NCI-H446 treated with DMSO at 0.1 percent for 48 hours (cell line): ENCODE measurements around the gene EEF1AKMT4.
"Not testable (repeated sequence)": the region's sequence is repeated elsewhere in the genome, so short reads cannot be mapped to it uniquely, and the experiment has no call there.

Source experiments
- DNase-seq: peaks from one replicate; lab custom pipeline; 2025; lab: John Stamatoyannopoulos, UW

Gene EEF1AKMT4

DNA sequence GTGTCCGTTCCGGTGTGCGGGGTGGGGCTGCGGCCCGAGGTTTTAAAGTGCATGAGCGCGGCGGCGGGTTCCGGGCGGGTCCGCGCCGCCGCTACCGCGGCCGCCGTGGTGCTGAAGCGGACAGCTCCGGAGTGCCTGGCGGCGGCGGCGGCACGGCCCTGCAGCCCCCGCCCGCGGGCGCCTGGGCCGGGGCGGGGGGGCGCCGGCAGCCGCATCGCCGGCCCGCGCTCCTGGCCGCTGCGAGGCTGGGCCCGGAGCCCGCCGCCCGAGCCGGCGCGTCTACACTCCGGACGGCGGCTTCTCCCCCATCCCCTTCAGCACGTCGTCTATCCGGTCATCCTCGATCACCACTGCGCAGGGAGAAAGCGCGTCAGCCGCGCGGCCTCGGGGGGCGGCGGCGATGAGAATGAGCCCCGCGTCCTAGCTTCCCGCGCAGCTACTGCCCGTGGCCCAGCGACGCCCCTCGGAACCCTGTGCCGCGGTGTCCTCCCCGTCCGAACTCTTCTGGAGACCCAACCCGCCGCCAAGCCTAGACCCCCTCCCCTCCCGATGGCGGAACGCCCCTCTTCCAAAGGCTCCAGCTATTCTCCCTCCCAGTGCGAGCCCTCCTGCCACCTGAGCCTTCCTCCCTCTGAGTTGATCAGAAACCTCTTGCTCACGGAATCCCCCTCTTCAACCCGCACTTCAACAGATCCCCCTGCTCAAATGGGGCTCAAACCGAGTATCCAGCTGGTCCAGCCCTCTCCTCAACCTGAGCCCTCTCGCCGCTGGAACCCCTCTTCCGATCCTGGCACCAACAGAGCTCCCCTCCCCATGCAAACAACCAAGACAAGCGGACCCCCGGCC lies 10.6 kb downstream of the EEF1AKMT4 start:
- no peak for DNase-seq

DNA sequence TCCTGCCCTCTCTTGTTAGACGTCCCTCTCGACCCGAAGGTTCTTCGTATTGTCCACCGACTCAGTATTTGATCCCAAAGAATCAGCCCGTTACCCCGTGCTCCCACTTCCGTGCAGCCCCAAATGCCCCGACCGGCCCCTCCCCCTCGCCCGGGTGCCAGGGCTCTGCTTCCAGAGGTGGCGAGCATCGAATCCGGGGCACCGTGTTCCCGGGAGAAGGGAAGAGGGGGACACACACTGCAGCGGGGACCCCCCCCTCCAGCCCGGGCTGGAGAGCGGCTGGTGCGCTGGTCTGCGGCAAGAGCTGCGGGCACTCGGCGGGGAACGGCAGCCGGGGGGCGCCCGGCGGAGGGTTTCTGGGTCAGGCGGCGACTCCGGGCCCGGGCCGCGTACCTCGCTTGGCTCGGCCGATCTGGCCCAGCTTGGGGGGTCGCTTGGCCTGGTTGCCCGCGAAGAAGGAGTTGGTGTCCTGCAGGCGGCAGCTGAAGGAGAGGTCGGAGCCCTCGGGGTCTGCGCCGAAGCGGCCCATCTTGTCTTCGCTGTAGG lies 11.3 kb downstream of the EEF1AKMT4 start:
- no peak for DNase-seq

DNA sequence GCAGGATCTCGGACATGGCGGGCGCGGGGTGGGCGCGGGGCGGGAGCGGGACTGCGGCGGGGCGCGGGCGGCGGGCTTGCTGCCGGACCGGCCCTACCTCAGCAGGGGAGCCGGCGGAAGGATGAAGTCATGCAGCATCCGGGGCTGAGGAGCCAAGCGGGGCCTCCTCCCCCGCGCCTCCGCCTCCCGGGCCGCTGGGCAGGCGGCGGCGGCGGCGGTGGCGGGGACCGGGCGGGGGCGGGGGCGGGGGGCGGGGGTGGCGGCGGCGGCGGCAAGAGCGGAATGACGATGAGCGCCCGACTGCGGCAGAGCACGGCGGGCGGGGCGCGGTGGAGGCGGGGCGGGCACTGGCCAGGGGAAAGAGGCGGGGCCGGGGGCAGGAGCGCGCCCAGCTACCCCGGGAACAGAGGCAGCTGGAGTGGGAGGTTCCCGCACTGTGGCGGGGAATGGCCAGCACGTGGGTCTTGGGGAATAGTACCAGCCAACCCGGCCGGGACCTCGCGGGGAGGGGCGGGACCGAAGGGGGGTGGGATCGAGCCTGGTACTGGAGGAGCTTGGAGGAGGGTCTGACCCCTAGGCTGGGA lies 11.9 kb downstream of the EEF1AKMT4 start, which contains the start of gene CAMK2N2:
CAMK2N2 (minus strand) TSS at position 284 of the 584 bp plus-strand sequence; CDS start at position 16, 268 bp downstream.
- peak; percentile 92 for DNase-seq

DNA sequence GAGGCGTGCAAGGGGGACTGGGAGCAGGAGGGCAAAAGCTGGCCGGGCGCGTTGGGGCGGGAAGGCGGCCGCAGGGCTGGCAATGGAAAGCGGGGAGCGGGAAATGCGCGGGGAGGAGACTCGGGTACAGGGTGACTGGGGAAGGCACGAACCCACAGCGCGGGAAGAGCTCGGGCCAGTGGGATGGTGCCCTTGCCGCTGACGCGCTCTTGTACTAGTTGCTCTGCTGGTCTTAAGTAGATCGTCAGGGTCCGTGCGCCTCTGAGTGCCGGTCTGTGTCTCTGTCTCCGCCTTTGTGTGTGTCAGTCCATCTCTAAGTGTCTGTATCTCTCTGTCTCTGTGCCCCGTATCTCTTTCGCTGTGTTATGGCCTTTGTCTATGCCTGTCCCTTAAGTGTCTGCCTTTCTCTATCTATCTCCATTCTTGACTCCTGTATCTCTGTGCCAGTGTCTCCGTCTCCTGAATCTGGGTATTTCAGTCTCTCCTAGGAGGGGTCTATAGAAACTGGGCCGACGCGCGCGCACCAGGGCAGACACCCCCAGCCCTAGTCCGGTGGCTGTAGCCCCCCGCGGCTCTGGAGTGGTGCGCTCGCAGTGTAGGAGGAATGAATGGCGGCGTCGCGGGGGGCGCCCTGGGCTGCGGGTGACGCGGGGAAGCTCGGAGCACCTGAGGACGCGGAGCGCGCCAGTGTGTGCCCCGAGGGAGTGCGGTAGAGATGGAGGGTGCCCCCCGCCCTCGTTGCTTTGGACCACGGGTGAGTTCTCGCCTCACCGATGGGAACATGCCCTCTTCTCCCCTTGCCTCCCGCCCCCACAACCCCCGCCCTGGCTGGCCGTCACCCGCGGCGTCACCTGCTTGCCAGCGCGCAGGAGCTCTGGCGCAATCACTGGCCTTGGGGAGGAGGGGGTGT lies 12.6 kb downstream of the EEF1AKMT4 start:
- DNase-seq: no peak

DNA sequence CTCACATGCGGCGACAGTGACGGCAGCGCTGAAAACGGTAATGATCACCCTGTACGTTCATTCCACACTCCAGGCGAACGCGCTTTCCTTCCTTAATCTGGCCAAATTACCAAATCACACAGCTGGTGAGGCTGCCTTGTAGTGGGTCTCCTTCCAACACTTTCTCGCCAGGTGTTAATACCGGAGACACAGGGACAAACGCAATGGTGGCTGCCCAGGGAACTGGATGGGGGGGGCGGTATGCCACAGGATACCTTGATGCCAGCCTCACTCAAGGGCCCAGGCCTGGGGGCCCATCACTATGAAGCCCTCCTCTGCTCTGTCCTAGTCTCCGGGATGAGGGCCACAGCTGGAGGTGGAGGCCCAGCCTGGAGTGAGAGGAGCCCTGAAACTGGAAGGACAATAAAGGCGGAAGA lies 13.3 kb downstream of the EEF1AKMT4 start:
- no peak for DNase-seq

DNA sequence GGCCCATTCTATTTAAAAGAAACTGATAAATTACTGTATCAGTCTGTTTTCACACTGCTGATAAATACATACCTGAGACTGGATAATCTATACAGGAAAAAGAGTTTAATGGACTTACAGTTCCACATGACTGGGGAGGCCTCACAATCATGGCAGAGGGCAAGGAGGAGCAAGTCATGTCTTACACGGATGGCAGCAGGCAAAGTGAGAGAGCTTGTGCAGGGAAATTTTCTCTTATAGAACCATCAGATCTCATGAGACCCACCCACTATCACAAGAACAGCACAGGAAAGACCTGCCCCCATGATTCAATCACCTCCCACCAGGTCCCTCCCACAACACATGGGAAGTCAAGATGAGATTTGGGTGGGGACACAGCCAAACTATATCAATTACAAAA lies 17.8 kb downstream of the EEF1AKMT4 start:
- DNase-seq: not testable (repeated sequence)

DNA sequence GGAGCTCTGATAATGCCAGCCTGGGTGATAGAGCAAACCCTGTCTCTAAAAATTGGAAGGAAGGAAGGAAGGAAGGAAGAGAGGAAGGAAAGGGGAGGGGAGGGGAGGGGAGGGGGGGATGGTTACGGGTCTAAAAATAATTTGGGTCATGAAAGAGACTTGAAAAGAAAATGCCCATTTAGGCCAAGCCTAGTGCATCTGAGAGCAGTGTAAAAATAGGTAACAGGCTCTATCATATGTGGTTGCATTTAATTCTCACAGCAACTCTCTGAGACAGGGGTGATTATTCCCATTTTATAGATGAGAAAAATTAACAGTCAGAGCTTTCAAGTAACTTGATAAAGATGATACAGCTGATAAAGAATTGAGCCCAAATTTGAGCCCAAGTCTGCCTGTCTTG lies 22.8 kb downstream of the EEF1AKMT4 start:
- no peak for DNase-seq

DNA sequence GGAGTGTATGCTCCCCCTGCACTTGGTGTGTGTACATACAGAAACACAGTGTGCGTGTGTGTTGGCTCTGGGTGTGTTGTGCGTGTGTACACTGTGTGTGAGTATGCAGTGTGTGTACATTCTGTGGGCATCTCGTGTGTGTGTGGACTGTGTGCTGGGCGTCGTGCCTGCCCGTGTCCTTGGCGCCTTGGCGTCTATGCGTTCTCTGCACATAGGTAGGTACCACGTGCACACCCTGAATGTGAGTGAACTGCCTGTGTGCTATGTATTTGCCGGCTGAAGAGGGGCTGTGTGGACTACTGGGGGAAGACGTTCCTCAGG lies 25.9 kb downstream of the EEF1AKMT4 start:
- DNase-seq: no peak

DNA sequence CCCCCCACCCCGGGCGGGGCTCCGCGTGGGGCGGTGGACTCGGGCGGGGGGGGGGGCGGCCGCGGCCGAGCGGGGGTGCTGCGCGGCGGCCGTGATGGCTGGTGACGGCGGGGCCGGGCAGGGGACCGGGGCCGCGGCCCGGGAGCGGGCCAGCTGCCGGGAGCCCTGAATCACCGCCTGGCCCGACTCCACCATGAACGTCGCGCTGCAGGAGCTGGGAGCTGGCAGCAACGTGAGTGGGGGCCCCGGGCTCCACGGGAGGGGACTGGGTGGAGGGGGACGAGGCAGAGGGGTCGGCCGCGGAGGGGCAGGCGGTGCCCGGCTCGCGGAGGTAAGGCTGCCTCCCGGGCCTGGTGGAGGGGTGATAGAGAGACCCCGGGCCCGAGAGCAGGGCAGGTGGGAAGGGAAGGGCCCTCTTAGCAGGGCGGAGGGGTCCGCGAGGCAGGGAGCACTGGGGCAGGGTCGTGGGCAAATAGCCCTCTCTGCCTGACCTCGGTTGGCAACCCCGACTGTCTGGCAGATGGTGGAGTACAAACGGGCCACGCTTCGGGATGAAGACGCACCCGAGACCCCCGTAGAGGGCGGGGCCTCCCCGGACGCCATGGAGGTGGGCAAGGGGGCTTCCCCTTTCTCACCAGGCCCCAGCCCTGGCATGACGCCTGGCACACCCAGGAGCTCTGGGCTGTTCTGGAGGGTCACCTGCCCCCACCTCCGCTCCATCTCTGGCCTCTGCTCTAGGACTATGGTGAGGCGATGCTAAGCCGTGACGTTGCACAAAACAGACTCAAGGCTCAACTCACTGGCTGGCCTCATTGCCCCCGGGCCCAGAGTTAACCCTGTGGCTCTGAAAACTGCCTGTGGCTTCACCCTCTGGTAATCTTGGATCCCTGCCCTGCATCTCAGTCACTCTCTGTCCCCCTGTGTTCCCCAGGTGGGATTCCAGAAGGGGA lies 26.8 kb downstream of the EEF1AKMT4 start, which contains the start of gene ECE2:
ECE2 (plus strand) TSS at position 62 of the 950 bp plus-strand sequence; CDS start at position 194, 132 bp downstream.
- DNase-seq: no peak

DNA sequence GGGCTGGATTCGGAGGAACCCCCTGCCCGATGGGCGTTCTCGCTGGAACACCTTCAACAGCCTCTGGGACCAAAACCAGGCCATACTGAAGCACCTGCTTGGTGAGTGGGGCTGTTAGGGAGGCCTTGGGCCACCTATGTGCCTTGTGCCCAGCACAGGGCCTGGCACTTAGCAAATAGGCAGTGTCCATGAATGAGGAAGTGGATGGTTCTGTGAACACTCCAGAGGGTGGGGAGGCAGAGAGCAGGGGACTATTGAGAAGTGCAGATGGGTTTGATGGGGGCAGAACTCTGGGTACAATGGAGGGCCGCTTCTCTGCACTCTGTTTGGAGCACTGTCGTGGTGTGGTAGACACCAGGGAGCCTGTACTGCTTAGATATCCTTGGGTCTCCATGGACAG lies 27.9 kb downstream of the EEF1AKMT4 start:
- DNase-seq: no peak

DNA sequence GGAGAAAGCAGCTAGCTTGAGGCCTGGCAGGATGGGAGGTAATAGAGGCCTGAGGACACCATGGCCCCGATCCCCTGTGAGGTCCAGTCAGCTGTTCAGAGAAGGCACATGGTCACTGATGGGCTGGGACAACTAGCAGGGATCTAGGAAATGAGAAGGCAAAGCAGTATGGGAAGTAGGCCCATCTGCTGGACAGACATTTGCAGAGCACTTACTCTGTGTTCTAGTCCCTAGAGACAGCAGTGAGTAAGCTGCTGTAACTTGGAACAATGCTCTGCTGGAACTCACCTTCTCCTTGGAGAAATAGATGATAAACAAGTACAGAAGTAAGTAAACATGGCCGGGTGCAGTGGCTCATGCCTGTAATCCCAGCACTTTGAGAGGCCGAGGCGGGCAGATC lies 33.5 kb downstream of the EEF1AKMT4 start:
- no peak for DNase-seq

DNA sequence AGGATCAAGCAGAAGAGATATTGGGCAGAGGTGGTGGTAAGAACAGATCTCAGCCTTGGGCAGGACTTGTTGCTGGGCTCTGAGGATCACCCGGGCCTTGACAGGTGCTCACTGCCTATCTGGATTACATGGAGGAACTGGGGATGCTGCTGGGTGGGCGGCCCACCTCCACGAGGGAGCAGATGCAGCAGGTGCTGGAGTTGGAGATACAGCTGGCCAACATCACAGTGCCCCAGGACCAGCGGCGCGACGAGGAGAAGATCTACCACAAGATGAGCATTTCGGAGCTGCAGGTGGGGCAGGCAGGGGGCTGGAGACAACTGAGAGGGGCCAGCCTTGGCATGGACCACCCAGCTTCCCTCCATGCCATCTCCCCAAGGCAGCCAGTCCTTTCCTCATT lies 34.2 kb downstream of the EEF1AKMT4 start:
- DNase-seq: no peak

DNA sequence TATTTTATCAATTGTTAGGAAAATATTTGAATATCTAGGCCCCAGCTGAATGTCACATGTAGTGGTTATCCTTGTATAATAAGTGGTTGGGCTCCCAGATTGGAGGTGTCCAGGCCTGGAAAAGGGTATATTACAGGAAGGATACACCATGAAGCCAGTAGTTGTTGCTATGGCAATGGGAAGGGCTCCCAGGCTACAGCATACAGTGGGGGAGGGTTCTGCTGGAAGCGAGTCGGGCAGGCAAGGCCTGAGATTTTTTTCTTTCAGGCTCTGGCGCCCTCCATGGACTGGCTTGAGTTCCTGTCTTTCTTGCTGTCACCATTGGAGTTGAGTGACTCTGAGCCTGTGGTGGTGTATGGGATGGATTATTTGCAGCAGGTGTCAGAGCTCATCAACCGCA lies 35.2 kb downstream of the EEF1AKMT4 start:
- DNase-seq: peak; percentile 72

DNA sequence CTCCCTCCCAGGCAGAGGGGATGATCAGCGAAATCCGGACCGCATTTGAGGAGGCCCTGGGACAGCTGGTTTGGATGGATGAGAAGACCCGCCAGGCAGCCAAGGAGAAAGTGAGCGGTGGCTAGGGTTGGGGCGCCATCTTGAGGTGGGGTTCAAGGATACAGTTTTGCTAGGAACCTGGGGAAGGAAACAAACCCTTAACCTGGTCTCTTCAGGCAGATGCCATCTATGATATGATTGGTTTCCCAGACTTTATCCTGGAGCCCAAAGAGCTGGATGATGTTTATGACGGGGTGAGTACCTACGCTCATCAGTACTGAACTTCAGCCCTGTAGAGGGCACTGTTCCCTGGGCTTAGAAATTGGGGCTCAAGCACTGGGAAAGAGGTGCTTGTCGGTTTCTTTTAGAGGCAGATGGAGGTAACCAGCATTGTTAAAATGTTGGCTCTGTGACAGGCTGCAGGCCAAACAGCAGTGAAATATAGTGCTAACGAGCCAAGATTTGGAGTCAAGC lies 40.0 kb downstream of the EEF1AKMT4 start:
- DNase-seq: peak; percentile 30

DNA sequence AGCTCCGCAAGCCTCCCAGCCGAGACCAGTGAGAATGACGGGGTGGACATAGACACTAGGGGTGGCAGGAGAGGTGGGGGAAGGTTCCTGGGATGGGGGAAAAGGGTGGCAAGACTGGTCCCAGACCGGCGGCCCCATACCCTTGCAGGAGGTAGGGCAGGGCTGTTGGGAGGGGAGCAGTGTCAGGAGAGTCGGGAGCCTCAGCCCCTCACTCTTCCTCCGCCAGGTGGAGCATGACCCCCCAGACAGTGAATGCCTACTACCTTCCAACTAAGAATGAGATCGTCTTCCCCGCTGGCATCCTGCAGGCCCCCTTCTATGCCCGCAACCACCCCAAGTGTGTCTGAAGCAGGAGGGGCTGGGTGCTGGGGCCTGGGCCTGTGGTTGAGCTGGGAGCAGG lies 40.9 kb downstream of the EEF1AKMT4 start:
- DNase-seq: no peak

DNA sequence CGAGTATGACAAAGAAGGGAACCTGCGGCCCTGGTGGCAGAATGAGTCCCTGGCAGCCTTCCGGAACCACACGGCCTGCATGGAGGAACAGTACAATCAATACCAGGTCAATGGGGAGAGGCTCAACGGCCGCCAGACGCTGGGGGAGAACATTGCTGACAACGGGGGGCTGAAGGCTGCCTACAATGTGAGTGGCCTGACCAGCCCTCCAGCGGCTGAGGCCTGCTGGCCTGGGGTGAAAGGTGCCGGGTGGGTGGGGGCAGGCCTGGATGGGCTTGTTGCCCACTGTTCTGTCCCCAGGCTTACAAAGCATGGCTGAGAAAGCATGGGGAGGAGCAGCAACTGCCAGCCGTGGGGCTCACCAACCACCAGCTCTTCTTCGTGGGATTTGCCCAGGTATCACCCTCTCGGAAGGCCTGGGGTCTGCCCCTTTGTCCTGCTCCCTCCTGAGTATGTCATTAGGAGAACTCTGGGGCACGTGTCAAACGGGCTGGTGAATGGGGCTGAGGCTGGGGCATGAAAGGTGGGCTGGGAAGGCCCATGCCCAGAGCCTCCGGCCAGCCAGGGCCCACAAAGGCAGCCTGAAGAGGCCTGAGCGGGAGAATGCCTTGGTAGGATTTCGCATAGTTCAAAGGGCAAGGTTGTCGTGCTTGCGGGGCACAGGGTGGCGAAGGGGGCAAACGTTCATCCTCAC lies 41.7 kb downstream of the EEF1AKMT4 start:
- DNase-seq: no peak

DNA sequence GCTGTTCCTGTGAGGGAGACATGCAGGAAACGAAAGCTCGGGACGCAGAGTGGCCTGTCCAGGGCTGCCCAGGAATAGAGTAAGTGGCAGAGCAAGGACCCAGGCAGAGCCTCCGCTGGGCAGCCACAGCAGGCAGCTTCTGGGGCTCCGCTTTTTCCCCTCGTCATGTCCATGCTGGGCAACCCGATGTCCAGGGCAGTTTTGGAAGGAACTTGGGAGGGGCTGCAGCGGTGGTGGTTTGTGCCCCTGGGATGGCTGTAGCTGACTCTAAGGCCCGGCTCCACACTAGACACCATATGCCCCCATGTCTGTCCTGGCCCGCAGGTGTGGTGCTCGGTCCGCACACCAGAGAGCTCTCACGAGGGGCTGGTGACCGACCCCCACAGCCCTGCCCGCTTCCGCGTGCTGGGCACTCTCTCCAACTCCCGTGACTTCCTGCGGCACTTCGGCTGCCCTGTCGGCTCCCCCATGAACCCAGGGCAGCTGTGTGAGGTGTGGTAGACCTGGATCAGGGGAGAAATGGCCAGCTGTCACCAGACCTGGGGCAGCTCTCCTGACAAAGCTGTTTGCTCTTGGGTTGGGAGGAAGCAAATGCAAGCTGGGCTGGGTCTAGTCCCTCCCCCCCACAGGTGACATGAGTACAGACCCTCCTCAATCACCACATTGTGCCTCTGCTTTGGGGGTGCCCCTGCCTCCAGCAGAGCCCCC lies 42.4 kb downstream of the EEF1AKMT4 start:
- no peak for DNase-seq

DNA sequence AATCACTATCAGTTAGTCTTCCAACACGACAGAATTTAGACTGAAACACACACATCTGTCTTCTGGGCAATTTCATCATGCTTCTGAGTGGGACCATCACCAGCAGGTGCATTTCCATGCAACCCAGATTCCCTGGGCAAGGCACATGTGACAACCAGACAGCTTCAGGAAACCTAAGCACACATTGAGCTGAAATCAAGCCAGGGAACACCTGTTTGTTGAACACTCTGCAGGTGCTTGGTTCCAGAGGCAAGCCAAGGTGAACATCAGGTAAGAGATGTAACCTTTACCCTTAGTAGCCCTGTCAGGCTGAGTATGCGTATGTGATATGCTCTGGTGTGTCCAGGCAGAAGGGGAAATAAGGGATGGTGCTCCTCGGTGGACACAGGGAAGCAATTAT lies 46.3 kb downstream of the EEF1AKMT4 start:
- DNase-seq: no peak

DNA sequence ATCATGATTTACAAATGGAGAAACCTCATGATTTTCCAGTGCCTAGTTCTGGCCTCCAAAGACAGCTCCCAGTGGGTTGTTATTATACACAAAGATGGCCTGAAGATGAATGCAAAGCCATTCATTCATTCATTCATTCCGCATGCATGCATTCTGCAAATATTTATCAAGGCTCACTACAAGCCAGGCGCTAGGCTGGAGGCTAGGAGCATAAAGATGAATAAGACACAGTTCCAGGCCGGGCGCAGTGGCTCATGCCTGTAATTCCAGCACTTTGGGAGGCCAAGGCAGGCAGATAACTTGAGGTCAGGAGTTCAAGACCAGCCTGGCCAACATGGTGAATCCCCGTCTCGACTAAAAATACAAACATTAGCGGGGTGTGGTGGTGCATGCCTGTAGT lies 47.1 kb downstream of the EEF1AKMT4 start:
- no peak for DNase-seq
